CD4-positive, alpha-beta T cell treated with Interleukin-4 for 1 hour (primary cell): ENCODE measurements around the gene TECRL.

Experiments
- DNase-seq, 2 donors: peaks; one replicate each; pipeline ENCODE4 v3.0.0-alpha.2; 2020 to 2022

Gene TECRL

DNA sequence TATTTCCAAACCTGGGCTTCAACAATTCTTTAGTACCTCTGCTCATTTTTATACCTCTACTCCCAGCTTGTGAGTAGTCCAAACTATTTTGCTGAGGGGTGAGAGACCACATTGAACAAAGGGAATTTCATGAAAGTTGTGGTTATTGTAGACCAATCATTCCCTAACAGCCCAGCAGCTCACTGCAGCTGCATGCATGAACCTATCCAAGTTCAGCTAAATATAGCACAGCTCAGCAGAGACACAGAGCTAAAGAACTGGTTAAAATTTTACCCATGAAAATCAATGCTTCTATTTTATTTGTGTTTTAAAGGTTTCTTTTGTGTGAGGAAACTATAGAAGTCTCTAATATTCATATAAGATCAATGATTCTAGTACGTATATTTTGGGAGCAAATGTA, 82.7 kb downstream of the TECRL start:
- no peak for DNase-seq

DNA sequence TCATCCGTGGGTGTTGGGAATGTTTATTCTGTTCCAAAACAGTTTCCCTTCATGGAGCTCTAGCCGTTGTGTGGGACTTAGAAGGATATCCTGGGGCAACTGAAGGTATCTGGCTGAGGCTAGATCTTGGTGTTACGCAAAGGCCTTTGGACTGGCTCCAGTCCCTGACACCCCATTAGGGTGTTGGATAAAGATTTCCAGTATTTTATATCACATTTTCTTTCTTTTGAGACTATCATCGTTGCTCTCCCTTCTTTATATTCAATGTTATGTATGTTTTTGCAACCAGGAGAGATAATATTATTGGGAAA, 103.0 kb downstream of the TECRL start:
- DNase-seq = no peak

DNA sequence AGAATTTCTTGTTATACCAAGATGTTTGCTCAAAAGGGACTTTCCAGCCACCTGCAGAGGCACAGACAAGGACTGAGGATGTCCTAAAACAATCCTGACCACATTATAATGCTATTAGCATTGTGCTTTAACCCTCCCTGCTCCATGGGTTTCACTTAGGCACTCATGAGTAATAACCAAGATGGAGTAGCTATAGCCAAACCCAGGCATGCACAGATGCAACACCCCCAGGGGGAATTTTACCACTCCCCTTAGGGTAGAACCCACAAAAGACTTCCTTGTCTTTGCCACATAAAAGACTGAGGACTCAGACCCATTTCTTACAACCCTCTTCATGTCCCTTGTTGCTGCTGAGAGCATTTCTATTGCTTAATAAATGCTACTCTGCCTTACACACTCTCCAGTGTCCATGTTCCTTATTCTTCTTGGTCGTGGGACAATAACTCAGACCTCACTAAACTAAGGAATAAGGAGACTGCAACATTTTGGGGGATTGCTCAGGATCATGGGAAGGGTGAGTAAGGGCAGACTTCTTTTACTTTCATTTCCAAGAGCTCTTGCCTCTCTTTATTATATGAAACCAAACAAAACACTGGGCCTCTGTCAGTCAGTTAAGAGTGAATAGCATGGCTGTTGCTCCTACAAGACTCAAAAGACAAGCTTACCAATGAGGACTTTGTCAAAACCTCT, 103.5 kb downstream of the TECRL start:
- no peak for DNase-seq

DNA sequence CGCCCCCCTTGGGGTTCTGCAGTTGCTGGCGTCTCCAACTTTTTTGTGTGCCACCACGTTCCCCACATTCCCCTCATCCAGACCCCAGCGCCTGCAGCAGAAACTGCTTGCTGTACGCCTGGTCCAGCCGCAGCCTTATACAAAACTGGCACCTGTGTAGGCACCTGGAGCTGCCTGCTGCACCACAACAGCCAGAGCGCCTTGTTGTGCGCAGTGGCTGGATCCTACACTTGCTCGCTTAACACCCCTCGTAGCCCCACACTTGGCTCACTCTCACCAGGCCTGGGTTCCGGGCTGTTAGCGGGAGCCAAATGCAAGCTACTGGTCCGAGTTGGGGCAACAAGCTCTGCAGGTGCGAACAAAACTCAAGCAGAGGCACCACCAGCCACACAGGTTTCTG, 136.8 kb downstream of the TECRL start:
- DNase-seq = no peak

DNA sequence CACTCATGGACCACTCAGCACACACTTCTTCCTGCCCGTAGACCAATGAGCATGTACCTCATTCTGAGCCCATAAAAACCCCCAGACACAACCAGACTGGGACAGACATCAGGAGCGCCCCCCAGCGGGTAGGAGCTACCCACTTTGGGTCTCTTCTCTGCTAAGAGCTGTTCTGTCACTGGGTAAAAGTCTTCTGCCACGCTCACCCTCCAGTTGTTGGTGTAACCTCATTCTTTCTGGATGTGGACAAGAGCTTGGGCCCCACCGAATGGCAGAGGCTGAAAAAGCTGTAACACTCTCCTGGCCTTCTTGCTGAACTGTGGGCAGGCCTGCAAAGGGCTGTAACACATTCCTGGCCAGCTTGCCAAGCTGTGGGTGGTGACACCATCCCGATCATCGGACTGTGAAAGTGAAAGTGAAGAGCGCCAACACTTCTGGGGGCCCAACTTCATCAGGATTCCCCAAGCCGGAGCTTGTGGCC, 137.6 kb downstream of the TECRL start:
- no peak for DNase-seq

DNA sequence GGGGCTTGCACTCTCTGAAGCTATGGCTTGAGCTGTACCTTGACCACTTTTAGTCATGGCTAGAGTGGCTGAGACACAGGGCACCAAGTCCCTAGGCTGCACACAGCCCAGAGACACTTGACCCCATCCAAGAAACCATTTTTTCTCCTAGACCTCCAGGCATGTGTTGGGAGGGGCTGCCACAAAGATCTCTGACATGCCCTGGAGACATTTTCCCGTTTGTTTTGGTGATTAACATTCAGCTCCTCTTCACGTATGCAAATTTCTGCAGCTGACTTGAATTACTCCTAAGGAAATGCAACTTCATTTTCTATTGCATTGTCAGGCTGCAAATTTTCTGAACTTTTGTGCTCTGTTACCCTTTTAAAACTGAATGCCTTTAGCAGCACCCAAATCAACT, 142.6 kb downstream of the TECRL start:
- DNase-seq = no peak

DNA sequence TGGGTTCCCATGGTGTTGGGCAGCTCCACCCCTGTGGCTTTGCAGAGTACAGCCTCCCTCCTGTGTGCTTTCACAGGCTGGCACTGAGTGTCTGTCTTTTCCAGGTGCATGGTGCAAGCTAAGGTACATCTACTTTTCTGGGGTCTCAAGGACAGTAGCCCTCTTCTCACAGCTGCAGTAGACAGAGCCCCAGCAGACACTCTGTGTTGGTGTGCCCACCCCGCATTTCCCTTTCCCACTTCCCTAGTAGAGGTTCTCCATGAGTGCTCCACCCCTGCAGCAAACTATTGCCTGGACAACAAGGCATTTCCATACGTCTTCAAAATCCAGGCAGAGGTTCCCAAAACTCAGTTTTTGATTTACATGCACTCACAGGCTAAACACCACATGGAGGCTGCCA, 143.0 kb downstream of the TECRL start:
- no peak for DNase-seq

DNA sequence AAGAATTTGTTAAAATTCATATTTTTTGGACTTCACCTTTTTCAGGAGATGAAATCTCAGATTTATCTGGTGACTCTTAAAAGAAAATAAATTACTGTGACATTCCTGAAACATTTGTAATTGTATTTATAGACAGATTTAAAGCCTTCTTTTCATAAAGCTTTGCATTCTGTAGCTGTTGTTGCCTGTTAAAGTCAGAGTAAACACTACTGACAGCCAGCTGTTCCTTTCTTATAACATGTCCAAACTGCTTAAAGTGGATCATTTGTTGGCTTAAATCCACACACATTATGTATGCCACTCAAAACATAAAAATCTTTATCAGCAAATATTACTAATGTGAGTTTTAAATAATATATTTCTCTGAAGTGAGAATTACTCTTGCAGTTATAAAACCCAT, 157.5 kb downstream of the TECRL start:
- no peak for DNase-seq

DNA sequence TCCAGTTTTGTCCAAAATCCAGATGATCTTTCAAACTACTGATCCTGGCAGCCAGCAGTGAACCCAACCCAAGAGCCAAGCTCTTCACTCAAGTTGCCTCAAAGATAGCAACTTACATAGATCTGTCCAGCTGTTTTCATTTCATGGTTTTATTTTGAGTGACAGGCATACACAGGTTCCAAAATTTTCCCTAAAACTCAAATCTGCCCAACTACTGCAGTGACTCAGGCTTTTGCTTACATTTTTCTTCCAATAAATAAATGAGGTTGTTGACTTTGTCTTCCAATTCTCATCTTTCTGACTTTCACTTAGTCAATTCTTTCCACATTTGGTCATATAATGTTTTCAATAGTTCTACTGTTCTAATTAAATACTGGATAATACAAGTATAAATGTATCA, 158.8 kb downstream of the TECRL start:
- no peak for DNase-seq

DNA sequence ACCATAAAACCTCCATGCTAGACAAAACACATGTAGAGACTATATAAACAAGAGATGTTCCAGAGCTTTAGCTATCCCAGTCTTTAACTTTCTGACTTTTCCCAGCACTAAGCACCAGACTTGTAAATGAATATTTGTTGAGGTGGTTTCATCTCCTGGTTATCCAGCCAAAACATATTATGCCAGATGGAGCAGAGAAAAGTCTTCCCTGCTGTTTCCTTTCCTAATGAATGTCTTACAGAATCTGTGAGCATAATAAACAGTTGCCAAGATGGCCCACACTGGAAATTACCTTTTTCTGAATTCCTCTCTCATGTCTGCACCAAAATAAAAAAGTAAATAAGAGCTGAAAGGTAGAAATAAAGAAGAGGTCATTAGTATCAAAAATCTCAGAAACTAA, 159.2 kb downstream of the TECRL start:
- no peak for DNase-seq

DNA sequence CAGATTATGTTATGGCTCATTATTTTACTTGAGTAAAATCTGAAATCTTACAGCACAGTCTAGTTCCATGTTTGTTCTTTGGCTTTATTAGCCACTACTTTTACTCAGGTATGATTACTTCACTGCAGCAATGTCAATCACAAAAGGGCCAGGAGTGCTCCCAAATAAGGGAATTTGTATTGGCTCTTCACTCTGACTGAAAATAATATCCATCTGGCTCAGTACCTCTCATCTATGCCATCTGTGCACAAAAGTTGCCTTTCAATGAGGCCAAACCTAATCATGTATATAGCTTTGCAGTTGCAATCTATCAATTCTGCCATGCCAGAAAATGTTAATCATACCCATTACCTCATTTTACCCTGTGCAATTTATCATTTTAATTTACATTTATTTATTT, 161.1 kb downstream of the TECRL start:
- no peak for DNase-seq

DNA sequence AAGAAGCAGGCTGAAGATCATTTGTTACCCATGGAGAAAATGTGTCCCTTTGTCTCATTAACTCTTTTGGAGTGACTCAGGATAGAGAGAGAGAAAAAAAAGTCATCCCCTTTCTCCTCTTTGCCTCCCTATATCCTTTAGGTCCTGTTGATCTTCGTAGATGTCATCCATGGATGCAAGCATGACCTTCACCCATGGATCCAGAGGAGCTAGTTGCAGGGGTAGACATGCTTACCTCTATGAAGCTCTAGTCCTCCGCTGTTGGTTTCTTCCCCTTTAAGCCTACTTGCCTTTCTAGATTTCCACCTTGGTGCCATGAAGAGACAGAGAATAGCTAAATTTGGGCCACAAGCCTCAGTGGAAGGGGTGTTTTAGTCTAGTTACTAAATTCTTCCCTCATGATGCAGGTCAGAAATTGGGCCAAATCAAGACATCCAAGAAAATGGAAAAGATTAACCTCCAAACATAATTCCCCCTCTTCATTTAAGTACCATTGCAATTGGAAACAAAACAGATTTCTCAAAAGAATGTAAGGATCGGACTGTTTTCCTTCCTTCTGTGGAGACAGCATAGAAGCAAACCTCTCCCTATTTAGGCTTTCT, 178.4 kb downstream of the TECRL start:
- no peak for DNase-seq
